Small intestine (tissue), 7 donors: ENCODE data around the gene LRRC28. TPM values are rescaled to one million over a fixed set of nuclear protein-coding genes. Genes with fewer than 3 reads are reported as not detected.

ENCODE experiments used
- DNase-seq, 2 donors: peaks; one replicate each; pipeline versions ENCODE4 v3.0.0 to v3.0.0-alpha.2; 2013
- FAIRE-seq: peaks from 2 replicates; lab custom pipeline; 2012; peaks lifted over from hg19 to GRCh38; lab: Jason Lieb, UNC
- H3K27ac ChIP-seq, 3 donors: one replicate each; pipeline ENCODE4 v1.5.1; 2013; ENCODE audit warnings: low read length in 2 of 3, mild to moderate bottlenecking in 2 of 3, control low read depth in 1 of 3, inconsistent platforms in 1 of 3, low read depth in 1 of 3, moderate library complexity in 1 of 3
- H3K27me3 ChIP-seq, 3 donors: one replicate each; pipeline ENCODE4 v1.6.1; 2013; ENCODE audit warnings: low read length in 3 of 3, inconsistent platforms in 1 of 3; ENCODE audit not compliant: control insufficient read depth in 3 of 3, insufficient read depth in 3 of 3
- H3K36me3 ChIP-seq, 3 donors: one replicate each; pipeline ENCODE4 v1.6.1; 2013; ENCODE audit warnings: low read length in 3 of 3, inconsistent platforms in 1 of 3, low read depth in 1 of 3, mild to moderate bottlenecking in 1 of 3, moderate library complexity in 1 of 3; ENCODE audit not compliant: control insufficient read depth in 3 of 3, insufficient read depth in 2 of 3
- H3K4me1 ChIP-seq, 3 donors: one replicate each; pipeline ENCODE4 v1.6.1; 2013; ENCODE audit warnings: low read length in 2 of 3, inconsistent platforms in 1 of 3, low read depth in 1 of 3, mild to moderate bottlenecking in 1 of 3, moderate library complexity in 1 of 3; ENCODE audit not compliant: control insufficient read depth in 3 of 3, insufficient read depth in 2 of 3
- H3K4me3 ChIP-seq, 3 donors: one replicate each; pipeline ENCODE4 v1.5.1; 2013; ENCODE audit warnings: low read length in 3 of 3, control low read depth in 1 of 3, inconsistent platforms in 1 of 3, low read depth in 1 of 3, mild to moderate bottlenecking in 1 of 3, moderate library complexity in 1 of 3
- H3K9me3 ChIP-seq, 2 donors: one replicate each; pipeline ENCODE4 v1.6.1; 2013; ENCODE audit warnings: low read depth in 1 of 2, low read length in 1 of 2; ENCODE audit not compliant: control insufficient read depth in 2 of 2, insufficient read depth in 1 of 2
- WGBS, 3 donors: extraction: QIAGEN DNeasy Blood & Tissue Kit; methylation state at CpG; one replicate each; pipeline ENCODE4 v1.1.7; 2013; 5-methylcytosine and 5-hydroxymethylcytosine counted together
- polyA plus RNA-seq, 4 donors: library from polyadenylated mRNA; stranded (reverse) in 3 of 4; unstranded in 1 of 4; fragments of 200-250 nt in 3 of 4; fragments of 120-200 nt in 1 of 4; gene quantifications; one replicate each; pipeline versions ENCODE4 v1.2.1 to v1.2.3, GENCODE V29; 2013
- donor health status: healthy with polysubstance abuse.
- donor health status: control.
- donor health status: control.
- donor health status: Bipolar disorder and iron deficiency.
- donor health status: healthy.

LRRC28 gene
- polyA plus RNA-seq, 4 donors = 23.7 to 46.7 (median 36.9) TPM

- DNase-seq (peak; percentile 72 to 89), FAIRE-seq (peak; percentile 23)
- 16 to 38% (median 27%) methylated on average over 3 of the region's 3 CpGs for WGBS, 3 donors
- Histone ChIP-seq H3K27me3 (no peaks in the 10 kb centered on the region), H3K4me1 (peaks cover 4 to 16% (median 6%) of the 10 kb centered on the region in 3 donors), H3K9me3 (no peaks in the 10 kb centered on the region), H3K36me3 (peaks cover 0 to 15% (median 2%) of the 10 kb centered on the region in 3 donors), H3K4me3 (no peak overlapping the region), H3K27ac (peak overlapping the region in 2 of 3 donors; percentile 14 to 60)
Measured at GRCh38 chr15:99385865-99386264, 134.6 kb downstream of the LRRC28 start.

GRCh38 chr15:99386391-99386790 is 135.1 kb downstream of the LRRC28 start:
- FAIRE-seq = no peak
- 58 to 77% (median 65%) methylated on average over 4 of the region's 4 CpGs for WGBS, 3 donors
- H3K36me3 ChIP-seq = peaks cover 0 to 15% (median 2%) of the 10 kb centered on the region in 3 donors

GRCh38 chr15:99387421-99388168 is 136.3 kb downstream of the LRRC28 start:
- H3K9me3 ChIP-seq = peaks cover 0 to 5% of the 10 kb centered on the region in 2 donors
- peaks cover 4 to 16% (median 6%) of the 10 kb centered on the region in 3 donors for H3K4me1 ChIP-seq
- no peak overlapping the region for H3K27ac ChIP-seq
- no peak for FAIRE-seq
- 80 to 93% (median 91%) methylated on average over 8 of the region's 8 CpGs for WGBS, 3 donors
- no peak for DNase-seq
- H3K27me3 ChIP-seq = no peaks in the 10 kb centered on the region
- peaks cover 0 to 13% (median 2%) of the 10 kb centered on the region in 3 donors for H3K36me3 ChIP-seq
- H3K4me3 ChIP-seq = no peak overlapping the region

More at GRCh38 chr15:99386391-99386790, 135.1 kb downstream of the LRRC28 start:
- no peak for DNase-seq
- peaks cover 0 to 3% of the 10 kb centered on the region in 2 donors for H3K9me3 ChIP-seq
- peaks cover 4 to 16% (median 6%) of the 10 kb centered on the region in 3 donors for H3K4me1 ChIP-seq
- peak overlapping the region in 2 of 3 donors; percentile 14 to 60 for H3K27ac ChIP-seq
- H3K4me3 ChIP-seq = no peak overlapping the region
- H3K27me3 ChIP-seq = no peaks in the 10 kb centered on the region

- 80 to 86% (median 82%) methylated on average over 5 of the region's 5 CpGs for WGBS, 3 donors
- H3K9me3 ChIP-seq = peaks cover 0 to 5% of the 10 kb centered on the region in 2 donors
- no peak overlapping the region for H3K27ac ChIP-seq
- FAIRE-seq = no peak
- no peak for DNase-seq
- no peak overlapping the region for H3K4me3 ChIP-seq
- H3K27me3 ChIP-seq = no peaks in the 10 kb centered on the region
- H3K36me3 ChIP-seq = peaks cover 0 to 2% (median 2%) of the 10 kb centered on the region in 3 donors
- peaks cover 0 to 3% (median 3%) of the 10 kb centered on the region in 3 donors for H3K4me1 ChIP-seq
Measured at GRCh38 chr15:99390667-99391066, 139.4 kb downstream of the LRRC28 start.

GRCh38 chr15:99393641-99394040 is 142.4 kb downstream of the LRRC28 start:
- whole genome bisulfite sequencing, 3 donors = 18 to 47% (median 32%) methylated on average over 1 of the region's 1 CpG
- Histone ChIP-seq H3K9me3 (peaks cover 0 to 5% of the 10 kb centered on the region in 2 donors), H3K27ac (no peak overlapping the region), H3K4me3 (no peak overlapping the region), H3K27me3 (no peaks in the 10 kb centered on the region), H3K36me3 (no peaks in the 10 kb centered on the region), H3K4me1 (no peaks in the 10 kb centered on the region)
- DNase-seq (peak; percentile 11 to 18), FAIRE-seq (no peak)

GRCh38 chr15:99396375-99396774 is 145.1 kb downstream of the LRRC28 start:
- DNase-seq (no peak), FAIRE-seq (no peak)
- 90 to 92% (median 91%) methylated on average over 5 of the region's 5 CpGs for WGBS, 3 donors
- no peak overlapping the region for H3K4me3 ChIP-seq
- no peaks in the 10 kb centered on the region for H3K4me1 ChIP-seq
- peaks cover 0 to 2% of the 10 kb centered on the region in 2 donors for H3K9me3 ChIP-seq
- no peaks in the 10 kb centered on the region for H3K36me3 ChIP-seq
- no peak overlapping the region for H3K27ac ChIP-seq
- H3K27me3 ChIP-seq = no peaks in the 10 kb centered on the region

- no peaks in the 10 kb centered on the region for H3K9me3 ChIP-seq
- FAIRE-seq (no peak), DNase-seq (no peak)
- 79 to 94% (median 91%) methylated on average over 5 of the region's 5 CpGs for WGBS, 3 donors
- H3K4me1 ChIP-seq = no peaks in the 10 kb centered on the region
- no peak overlapping the region for H3K27ac ChIP-seq
- H3K36me3 ChIP-seq = no peaks in the 10 kb centered on the region
- H3K27me3 ChIP-seq = no peaks in the 10 kb centered on the region
- H3K4me3 ChIP-seq = no peak overlapping the region
Measured at GRCh38 chr15:99399061-99399460, 147.8 kb downstream of the LRRC28 start.

GRCh38 chr15:99399618-99400017 is 148.3 kb downstream of the LRRC28 start:
- DNase-seq = no peak
- H3K36me3 ChIP-seq = no peaks in the 10 kb centered on the region
- no peaks in the 10 kb centered on the region for H3K9me3 ChIP-seq
- 96 to 100% (median 98%) methylated on average over 2 to 4 of the region's 4 CpGs for WGBS, 3 donors
- no peak for FAIRE-seq
- H3K27me3 ChIP-seq = no peaks in the 10 kb centered on the region
- H3K4me1 ChIP-seq = no peaks in the 10 kb centered on the region
- no peak overlapping the region for H3K4me3 ChIP-seq
- H3K27ac ChIP-seq = no peak overlapping the region
